ENCODE data around the gene MAP2K3.

DNA sequence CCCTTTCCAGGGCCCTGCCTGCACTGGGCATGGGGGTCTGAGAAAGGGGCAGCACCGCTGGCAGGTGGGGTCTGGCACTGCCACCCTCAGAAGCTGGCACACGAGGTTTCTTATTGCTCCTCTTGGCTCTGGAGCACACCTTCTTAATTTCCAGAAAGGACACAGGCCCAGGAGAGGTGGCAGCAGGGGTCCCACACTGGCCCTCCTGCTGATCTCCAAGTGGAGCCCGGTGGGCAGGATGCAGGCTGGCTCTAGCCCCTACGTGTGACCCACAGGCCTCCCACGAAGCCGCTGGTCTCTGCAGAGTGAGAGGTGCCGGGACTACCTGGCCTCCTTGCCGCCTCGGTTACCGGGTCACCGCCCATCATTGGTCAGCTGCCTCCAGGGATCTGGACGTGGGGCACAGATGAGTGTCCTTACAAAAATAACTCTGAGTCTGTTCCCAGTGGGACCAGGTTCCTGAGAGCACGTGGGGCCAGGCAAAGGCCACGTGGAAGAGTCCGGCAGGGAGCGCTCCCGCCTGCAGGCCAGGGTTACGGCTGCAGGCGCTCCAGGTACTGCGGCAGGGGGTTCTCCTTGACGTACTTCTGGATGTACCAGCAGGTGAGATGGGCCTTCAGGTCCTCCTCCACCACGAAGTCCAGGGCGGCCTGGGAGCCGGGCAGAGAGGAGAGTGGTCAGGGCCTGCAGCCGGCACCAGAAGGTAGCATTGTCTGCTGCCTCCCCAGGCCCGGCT lies 41.6 kb upstream of the MAP2K3 start:
- TF ChIP-seq CTCF (conservative IDR thresholded peaks at IDR 0.05 in 1 of 2, IDR thresholded peaks at IDR 0.05 in 1 of 2; ENCODE audit: low read depth in 1 of 2, low read length in 2 of 2) (no peak), EZH2 (IDR thresholded peaks at IDR 0.05; ENCODE audit: low read length, missing control alignments) (no peak)
